Activated CD8-positive, alpha-beta memory T cell treated with anti-CD3 and anti-CD28 coated beads, Interleukin-2, amount 50 U/mL, for 48 hours (primary cell): ENCODE results near the gene TMEM41B.
A peak's percentile ranks its signal among the peaks of the same experiment; 100 is the strongest.
"Not testable (repeated sequence)": the region's sequence is repeated elsewhere in the genome, so short reads cannot be mapped to it uniquely, and the experiment has no call there.

Experiments
- DNase-seq: peaks from one replicate; pipeline ENCODE4 v3.0.0-alpha.2; 2020

Gene TMEM41B, protein sequence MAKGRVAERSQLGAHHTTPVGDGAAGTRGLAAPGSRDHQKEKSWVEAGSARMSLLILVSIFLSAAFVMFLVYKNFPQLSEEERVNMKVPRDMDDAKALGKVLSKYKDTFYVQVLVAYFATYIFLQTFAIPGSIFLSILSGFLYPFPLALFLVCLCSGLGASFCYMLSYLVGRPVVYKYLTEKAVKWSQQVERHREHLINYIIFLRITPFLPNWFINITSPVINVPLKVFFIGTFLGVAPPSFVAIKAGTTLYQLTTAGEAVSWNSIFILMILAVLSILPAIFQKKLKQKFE

DNA sequence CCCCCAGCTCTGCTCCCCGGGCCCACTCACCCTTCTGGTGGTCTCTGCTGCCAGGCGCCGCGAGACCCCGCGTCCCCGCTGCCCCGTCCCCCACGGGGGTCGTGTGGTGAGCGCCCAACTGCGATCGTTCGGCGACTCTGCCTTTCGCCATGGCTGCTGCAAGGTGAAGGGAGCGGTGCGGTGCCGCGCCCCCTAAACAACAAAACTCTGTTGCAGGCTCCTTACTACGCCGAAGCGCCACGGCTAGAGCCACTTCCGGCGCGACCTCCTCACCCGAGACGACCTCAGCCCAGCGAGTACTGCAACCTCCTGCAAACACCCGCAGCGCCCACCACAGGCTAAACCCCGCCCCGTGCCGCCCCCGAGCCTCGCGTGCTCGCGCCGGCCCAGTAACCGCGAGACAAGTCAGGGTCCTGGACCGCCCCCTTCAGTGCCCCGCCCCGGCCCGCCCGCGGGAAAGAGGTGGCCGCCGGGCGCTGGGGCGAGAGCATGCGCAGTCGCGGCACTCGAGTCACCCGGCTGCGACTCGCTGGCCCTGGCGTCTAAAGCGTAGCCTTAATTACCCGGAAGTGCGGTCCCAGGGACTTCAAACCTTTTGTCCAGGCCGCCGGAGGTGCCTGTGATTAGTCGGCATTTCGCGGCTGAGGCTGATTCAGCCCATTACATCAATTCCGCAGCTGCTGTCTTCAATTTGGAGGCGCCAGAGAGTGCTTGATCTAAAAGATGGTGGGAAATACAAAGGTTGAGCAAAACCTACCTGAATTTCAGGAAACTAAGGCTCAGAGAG, at the start of gene TMEM41B:
TMEM41B (minus strand) TSS at position 303 of the 787 bp plus-strand sequence; CDS start at position 151, 152 bp downstream.
- DNase-seq, result peak; percentile 99

DNA sequence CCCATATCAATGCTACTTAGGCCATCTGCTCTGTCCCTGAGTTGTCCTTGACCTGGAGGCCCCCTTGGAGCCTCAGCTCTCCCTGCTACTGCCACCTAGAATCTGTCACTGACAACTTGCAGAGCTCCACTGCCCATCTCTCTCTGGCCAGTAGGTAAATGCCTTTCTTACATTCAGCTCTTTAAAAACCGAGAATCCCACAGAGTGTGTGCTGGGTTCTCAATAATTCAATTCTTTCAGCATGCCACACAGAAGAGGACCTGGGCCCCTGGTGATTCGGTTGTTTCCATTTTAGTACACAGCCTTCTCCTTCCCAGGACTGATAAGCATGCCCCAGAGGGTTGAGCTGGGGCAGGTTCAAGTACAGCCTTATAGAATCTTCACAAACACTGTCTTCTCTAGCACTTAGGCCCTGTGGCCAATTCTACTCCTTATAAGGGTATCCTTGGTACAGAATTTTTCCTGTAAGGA, 48.0 kb upstream of the TMEM41B start:
- DNase-seq, result no peak

DNA sequence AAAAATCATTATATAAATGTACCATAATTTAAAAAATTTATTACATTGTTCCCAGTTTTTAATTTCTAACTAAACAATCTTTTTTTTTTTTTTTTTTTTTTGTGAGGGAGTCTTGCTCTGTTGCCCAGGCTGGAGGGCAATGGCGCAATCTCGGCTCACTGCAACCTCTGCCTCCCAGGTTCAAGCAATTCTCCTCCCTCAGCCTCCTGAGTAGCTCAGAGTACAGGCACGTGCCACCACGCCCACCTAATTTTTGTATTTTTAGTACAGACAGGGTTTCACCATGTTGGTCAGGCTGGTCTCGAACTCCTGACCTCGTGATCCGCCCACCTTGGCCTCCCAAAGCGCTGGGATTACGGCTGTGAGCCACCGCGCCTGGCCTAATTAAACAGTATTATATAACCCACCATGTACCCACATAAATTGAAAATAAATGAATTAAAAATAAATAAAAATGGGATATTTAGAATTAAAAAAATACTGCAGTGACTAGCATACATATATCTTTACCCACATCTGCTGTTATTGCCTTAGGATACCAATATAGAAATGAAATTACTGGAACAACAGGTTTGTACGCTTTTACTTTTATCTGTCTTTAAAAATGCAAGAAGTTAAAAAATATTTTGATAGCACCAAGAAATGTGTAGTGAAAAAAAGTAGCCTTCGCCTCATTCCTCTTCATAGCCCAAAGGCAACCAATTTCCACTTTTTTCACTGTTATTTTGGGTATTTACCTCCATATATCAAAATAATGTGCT, 46.6 kb upstream of the TMEM41B start:
- not testable (repeated sequence) for DNase-seq

DNA sequence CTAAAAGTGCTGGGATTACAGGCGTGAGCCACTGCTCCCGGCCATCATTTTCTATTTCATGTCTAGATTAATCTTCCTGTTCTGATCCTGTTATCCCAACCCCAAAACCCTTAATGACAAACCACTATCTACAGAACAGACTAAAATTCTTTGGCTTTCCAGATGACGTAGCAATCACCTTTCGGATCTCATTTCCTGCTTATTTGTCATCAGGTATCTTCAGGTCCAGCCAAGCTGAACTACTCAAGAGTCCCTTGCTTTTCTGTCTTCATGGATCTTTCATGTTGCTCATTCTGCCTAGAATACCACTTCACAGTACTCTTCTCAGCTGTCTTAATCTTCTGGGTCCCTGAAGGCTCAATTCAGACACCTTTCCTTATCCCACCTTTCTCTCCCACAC, 42.6 kb upstream of the TMEM41B start:
- DNase-seq, result no peak

DNA sequence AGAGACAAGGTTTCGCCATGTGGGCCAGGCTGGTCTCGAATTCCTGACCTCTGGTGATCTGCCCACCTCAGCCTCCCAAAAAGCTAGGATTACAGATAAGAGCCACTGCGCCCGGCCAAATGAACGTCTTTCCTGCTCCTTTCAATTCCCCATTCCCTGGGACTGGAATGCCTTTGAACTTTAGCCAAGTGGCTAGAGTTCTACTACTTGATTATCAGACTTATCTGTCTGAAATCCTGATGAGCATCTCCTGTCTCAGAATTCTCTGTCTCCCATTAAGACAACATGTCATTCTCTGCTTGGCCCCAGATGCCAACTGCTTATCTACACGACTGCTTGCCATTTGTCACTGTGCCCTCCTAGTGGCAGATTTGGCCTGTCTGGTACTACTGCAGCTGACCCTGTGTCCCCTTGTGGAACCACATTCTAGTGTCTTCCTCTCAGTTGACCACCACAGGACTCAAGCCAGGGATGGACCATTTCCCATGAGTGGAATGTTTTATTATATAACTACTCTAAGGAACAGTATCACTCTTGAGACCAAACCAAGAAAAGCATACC, 37.0 kb upstream of the TMEM41B start:
- no peak for DNase-seq

DNA sequence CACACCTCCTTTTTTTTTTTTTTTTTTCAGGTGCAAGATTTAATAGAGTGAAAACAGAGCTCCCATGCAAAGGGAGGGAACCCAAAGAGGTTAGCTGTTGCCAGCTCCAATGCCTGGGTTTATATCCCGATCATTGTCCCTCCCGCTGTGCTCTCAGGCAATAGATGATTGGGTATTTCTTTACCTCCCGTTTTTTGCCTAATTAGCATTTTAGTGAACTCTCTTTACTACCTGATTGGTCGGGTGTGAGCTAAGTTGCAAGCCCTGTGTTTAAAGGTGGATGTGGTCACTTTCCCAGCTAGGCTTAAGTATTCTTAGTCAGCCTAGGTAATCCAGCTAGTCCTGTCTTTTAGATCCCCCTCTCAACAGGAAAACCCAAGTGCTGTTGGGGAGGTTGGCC, 33.4 kb upstream of the TMEM41B start:
- not testable (repeated sequence) for DNase-seq

DNA sequence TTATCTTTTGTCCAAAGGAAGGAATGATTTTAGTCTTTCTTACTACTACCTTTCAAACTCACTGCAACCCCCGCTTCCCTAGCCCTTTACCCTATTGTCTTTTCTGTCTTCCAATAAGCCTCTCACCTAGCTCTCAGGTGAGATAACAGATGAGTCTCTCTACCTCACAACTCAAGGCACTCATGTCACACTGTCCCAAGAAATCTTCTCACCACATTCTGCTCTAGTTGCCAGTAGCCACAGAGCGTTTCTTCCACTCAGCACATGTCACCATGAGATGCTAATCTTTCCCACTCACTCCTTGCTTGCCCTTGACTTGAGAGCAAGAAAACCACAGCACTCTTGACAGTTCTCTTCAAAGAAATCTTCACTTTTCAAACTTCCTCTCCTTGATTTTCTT, 32.7 kb upstream of the TMEM41B start:
- DNase-seq, result no peak

DNA sequence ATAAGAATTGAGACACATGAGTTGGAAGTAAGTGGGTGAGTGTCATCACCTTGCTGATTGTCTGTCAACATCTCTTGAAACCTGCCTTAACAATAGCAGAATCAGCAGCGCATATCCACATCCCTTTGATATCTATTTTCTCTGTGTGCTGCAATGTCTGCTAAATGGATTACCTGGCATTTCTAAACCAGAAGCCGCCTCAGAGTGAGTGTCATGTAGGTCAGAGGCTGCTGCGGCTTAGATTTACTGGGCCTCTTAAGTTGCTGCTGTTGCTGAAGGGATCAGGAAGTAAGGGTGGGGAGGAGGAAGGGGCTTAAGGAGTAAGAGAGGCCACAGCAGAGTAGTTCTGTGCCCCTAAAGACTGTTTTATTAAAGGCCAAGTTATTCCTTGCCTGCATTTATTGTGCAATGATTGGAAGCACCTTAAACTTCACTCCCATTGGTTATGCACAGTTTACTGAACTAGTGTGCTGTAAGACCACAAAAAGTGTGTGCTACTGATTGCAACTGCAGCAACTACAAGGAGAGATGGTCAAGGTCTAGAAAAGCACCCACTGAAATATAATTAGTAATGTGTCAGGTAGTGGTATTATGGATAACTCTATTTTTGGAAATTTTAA, 29.8 kb upstream of the TMEM41B start:
- DNase-seq, result no peak

DNA sequence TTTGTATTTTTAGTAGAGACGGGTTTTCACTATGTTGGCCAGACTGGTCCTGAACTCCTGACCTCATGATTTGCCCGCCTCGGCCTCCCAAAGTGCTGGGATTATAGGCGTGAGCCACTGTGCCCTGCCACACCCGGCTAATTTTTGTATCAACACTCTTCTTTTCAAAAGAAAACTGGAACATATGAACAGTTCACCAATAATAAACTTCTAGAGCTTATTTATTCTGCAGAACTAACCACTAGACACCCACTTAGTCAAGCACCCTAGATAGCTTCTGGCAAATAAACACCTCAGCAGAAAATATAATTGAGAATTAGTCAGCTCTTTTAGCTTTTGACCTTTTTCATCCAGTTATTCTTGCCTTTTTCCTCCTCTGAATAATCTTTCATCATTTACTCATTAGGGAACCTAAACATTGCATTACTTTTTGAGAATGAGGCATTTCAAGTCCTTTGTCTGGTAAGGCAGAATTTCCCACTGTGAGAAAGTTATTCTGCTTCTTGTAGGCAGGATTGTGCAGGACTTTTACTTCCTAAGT, 27.3 kb upstream of the TMEM41B start:
- DNase-seq, result no peak

DNA sequence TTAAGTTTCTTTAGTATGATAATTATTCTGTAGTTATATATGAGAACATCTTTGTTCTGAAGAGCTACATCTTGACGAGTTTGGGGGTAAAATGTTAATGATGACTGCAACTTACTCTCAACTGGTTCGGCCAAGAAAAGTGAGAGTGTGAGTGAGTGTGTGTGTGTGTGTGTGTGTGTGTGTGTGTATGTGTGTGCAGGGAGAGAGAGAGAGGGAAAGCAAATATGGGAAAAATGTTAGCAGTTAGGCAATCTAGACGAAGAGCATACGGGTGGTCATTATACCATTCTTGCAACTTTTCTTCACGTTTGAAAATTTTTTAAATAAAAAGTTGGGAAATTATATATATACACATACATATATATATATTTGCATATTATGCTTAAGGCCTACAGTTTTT, 18.3 kb upstream of the TMEM41B start:
- no peak for DNase-seq

DNA sequence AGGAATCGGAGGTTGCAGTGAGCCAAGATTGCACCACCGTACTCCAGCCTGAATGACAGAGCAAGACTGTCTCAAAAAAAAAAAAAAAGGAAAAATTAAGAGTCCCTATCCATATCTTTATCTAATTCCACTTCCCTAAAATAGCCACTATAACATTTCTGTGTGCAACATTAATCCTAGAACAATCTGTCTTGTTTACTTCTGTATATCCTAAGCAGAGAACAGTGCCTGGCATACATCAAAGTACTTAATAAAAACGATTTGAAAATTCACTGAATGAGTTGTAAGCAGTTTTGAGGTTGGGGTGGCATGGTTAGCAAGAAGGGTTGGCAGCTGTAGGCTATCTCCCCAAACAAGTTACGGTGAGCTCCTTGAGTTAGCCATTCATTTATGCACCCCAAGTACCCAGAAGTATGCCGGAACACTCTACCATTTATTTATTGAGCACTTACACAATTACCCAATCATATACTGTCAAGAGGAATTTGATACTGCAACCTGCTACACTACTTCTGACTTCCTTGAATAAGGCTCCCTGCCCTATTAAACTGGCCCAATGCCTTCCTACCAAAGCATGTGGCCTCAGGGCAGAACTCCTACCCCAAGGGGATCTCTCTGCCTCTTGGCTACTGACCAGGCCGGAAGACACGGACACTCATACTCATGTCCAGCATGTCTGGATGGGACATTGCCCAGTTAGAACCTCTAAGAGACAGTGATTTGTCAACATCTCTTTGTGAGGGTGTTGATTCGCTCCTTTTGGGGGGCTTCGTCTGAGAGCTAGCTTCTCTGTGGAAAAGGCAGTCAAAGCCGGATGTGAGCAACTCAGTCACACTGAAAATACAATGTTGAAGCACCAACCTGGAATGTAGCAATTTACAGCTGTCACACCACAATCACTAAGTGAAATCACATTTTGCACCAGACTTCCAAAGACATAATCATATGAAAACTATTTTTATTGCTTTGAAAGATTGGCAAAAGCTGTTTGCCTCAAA, 16.3 kb upstream of the TMEM41B start:
- no peak for DNase-seq

DNA sequence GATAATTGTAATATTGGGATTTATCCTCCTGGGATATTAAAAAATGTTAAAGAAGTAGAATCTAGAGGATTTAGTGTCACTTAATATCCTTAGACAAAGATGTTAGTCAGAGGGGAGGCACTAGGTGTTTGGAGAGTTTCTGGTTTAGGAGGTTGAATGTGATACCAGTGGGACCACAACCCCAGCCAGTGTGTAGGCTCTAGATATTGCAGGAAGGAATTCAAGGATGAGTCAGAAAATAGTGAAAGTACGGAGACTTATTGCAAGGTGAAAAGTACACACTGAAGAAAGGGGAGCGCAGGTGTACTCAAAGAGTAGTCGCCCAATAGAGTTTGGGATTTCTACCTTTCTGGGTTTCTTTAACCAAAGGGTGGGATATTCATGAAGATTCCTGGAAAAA, 5.7 kb upstream of the TMEM41B start:
- DNase-seq, result no peak

DNA sequence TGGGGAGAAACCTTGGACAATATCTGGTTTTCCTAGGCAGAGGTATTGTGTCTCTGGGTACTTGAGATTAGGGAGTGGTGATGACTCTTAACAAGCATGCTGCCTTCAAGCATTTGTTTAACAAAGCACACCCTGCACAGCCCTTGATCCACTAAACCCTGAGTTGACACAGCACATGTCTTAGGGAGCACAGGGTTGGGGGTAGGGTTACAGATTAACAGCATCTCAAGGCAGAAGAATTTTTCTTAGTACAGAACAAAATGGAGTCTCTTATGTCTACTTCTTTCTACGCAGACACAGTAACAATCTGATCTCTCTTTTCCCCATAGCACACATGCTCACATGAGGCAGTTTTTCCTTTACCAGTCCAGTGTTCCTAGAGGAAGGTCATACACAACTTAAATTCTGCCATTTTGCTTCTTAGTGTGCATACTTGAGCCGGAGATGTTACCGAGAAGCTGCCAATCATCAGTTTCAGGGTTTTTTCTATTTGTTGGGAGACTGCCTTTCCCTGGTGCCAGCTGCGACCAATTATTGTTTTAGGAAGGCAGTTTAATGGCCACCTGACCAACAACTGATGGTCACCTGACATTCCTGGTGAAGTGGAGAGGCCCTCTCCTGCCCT, 5.1 kb upstream of the TMEM41B start:
- not testable (repeated sequence) for DNase-seq

DNA sequence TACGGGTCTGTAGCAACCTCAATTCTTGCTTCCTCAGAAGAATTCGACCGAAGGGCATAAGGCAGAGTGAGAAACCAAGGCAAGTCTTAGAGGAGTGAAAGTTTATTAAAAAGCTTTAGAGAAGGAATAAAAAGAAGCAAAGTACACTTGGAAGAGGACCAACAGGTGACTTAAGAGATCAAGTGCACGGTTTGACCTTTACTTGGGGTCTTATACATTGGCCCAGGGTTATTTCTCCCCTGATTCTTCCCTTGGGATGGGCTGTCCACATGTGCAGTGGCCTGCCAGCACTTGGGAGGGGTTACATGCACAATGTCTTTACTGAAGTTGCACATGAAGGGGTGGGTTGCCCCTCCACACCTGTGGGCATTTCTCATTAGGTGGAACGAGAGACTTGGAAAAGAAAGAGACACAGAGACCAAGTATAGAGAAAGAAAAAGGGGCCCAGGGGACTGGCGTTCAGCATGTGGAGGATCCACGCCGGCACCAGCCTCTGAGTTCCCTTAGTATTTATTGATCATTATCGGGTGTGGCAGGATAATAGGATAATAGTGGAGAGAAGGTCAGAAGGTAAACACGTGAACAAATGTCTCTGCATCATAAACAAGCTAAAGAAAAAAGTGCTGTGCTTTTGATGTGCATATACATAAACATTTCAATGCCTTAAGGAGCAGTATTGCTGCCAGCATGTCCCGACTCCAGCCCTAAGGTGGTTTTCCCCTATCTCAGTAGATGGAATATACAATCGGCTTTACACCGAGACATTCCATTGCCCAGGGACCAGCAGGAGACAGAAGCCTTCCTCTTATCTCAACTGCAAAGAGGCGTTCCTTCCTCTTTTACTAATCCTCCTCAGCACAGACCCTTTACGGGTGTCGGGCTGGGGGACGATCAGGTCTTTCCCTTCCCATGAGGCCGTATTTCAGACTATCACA, 4.3 kb upstream of the TMEM41B start:
- DNase-seq, result not testable (repeated sequence)

DNA sequence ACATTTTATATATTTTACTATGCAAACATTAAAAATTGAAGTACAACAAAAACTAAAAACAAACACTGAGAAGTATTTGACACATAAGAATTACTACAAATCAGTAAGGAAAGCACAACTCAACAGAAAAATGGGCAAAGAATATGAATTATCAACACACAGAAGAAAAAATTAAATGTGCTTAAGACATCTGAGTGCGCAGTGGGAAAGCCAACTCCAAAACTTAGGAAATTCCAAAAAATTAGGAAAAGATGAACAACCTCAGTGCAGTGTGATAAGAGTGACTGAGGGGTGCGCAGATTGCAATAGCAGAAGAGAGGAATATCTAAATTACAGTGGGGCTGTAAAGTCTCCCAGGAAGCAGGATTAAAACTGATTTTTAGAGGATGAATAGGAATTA, 1.9 kb upstream of the TMEM41B start:
- no peak for DNase-seq

DNA sequence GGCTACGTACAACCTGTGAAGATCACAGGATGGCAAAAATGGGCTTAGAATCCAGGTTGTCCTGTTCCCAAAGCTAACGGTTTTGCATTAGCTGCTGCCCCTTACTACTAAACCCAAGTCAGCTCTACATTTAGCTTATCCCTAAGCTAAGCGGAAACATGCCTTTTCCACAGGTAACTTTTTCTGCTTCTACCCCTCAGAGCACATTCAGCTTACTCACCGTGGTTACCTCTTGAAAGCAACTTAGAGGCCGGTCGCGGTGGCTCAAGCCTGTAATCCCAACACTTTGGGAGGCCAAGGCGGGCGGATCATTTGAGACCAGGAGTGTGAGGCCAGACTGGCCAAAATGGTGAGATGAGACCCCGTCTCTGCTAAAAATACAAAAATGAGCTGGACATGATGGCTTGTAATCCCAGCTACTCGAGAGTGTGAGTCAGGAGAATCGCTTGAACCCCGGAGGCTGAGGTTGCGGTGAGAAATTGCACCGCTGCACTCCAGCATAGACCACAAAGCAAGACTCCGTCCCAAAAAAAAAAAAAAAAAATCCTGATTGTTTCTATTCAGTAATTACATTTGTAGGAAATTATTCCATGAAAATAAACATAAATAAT, 790 bp upstream of the TMEM41B start:
- DNase-seq, result no peak

DNA sequence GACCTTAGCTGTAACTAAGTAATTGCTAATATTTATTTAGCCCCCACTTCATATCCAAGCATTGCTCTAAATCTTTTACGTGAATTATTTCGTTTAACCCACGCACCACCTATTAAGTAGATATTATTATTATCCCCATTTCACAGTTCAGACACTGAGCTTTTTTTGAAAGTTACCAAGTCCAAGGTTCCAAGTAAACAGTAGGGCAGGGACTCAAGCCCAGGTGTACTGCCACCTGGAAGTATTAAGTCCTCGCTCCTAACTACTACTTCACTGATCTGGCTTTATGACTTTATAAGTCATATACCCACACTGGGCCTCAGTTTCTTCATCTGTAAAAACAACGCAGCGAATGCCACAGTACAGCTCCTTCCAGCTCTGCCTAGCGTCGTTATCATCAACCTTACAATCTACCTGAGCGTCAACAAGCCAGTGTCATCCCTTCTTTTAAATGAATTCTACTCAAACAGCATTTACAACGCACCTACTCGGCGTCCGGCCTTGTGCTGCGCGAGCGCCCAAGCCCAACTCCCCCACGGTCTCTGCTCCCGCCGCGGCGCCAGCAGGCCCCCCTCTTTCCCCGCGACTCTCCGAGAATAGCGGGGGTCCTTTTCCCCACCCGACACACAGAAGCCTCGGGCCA, 624 bp downstream of the TMEM41B start:
- no peak for DNase-seq

DNA sequence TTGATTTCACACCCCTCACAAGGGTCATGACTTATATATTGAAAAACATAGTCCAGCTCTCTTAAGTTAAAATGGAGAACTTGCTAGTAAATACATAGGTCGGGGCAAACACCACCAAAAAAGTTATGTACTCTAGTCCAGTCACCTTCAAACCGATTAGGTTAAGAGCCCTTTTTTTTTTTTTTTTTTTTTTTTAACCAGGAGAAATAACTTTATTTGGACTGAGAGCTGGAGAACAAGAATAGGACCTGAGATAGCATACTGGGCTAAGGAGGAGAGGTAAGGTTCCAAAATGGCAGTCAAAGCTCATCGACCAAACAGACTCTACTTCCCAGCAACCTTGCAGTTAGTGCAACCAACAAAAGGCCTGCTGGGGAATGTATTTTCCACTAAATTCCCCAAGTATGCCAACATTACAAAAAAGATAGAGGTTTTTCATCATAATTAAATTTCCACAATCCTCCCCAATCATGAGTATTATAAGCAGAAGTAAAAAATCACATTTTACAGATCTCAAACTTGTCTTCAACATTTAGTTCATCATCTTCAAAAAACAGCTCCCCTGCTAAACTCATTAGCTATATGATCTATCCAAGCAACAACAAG, 3.8 kb downstream of the TMEM41B start:
- no peak for DNase-seq
